Esophagus muscularis mucosa (tissue), 4 donors: ENCODE data around the gene PCSK6.

Experiments
- EP300 ChIP-seq: sonication (generic); formaldehyde crosslinking; IDR thresholded peaks from one replicate; pipeline ENCODE4 v1.6.1; 2017; ENCODE audit warnings: antibody characterized with exemption
- POLR2AphosphoS5 ChIP-seq, 2 donors: sonication (generic); formaldehyde crosslinking; IDR thresholded peaks; one replicate each; pipeline ENCODE4 v1.6.1; 2017; ENCODE audit warnings: antibody characterized with exemption in 2 of 2
- TF ChIP-seq, protein P1 (sequence below), 3 experiments: fragments of 200-600 bp in 2 of 3; fragments of 450-650 bp in 1 of 3; sonication (generic) in 2 of 3; IDR thresholded peaks; one replicate each; pipeline ENCODE4 v1.5.1; 2017 to 2019; ENCODE audit warnings: antibody characterized with exemption in 3 of 3, mild to moderate bottlenecking in 2 of 3, moderate library complexity in 1 of 3

DNA sequence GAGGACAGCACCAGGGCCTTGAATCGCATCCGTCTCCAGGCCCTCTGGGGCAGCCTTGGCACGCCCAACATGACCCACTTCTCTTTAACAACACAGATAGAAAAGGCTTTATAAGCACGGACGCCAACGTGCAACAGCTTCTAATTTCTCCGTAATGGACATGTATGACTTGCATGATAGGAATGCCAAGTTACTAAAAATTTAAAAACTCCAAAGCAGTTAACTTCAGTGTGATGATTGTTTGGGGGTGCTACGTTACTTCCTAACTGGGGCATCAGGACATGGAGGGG is 163.5 kb downstream of the PCSK6 start:
- no peak for TF ChIP-seq POLR2AphosphoS5 (IDR thresholded peaks at IDR 0.05)
- no peak for TF ChIP-seq EP300
- TF ChIP-seq, protein P1, sequence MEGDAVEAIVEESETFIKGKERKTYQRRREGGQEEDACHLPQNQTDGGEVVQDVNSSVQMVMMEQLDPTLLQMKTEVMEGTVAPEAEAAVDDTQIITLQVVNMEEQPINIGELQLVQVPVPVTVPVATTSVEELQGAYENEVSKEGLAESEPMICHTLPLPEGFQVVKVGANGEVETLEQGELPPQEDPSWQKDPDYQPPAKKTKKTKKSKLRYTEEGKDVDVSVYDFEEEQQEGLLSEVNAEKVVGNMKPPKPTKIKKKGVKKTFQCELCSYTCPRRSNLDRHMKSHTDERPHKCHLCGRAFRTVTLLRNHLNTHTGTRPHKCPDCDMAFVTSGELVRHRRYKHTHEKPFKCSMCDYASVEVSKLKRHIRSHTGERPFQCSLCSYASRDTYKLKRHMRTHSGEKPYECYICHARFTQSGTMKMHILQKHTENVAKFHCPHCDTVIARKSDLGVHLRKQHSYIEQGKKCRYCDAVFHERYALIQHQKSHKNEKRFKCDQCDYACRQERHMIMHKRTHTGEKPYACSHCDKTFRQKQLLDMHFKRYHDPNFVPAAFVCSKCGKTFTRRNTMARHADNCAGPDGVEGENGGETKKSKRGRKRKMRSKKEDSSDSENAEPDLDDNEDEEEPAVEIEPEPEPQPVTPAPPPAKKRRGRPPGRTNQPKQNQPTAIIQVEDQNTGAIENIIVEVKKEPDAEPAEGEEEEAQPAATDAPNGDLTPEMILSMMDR (IDR thresholded peaks at IDR 0.05), result no peak
